COLO829 (cell line): Measurements from ENCODE around the gene TBC1D3G.
"Not testable (repeated sequence)": the region's sequence is repeated elsewhere in the genome, so short reads cannot be mapped to it uniquely, and the experiment has no call there.

Source experiments
- DNase-seq: peaks from one replicate; pipeline ENCODE4 v3.0.0; 2012; ENCODE audit warnings: low spot score

Gene TBC1D3G

GRCh38 chr17:36323584-36323983 is at the start of gene TBC1D3G:
Gene TBC1D3G, plus strand, starts transcription at chr17:36323884. Its CDS starts 1,528 bp downstream, at chr17:36325412.
- DNase-seq = not testable (repeated sequence)

- not testable (repeated sequence) for DNase-seq
These were observed 40.4 kb upstream of the TBC1D3G start for GRCh38 chr17:36283256-36283655.

DNA sequence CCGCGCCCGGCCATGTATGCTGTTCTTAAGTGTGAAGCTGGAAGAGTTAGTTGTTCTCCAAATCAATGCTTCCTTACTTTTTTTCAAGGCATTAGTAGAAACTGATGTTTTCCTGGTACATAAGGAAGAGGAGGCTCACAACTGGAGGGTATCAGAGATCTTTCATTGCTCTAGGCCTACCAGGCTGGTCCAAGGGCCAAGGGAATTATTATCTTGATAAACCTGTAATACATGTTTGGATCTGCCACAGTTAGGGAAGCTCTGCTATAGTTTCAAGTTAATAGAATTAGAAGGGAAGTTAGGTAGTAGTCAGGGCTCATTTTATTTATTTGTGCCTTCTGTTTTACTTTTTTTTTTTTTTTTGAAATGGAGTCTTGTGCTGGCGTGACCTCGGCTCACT is 39.5 kb upstream of the TBC1D3G start:
- not testable (repeated sequence) for DNase-seq

- DNase-seq = not testable (repeated sequence)
These were observed 33.6 kb upstream of the TBC1D3G start for GRCh38 chr17:36289965-36290612.

DNA sequence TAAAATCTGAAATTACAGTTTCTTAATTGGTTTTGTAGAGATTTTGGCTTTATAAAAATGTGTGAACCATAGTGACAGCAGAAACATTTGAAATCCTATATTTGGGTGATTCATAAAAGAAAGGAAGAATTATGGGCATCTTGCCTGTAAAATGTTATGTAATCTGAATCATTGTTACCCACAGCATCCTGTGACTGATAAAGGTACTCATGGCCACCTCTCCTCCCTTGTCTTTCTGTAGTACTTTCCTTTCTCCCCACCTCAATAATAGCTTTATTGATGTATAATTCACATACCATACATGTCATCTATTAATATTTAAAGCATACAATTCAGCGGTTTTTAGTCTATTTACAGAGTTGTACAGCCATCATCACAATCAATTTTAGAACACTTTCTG is 28.5 kb upstream of the TBC1D3G start:
- not testable (repeated sequence) for DNase-seq

- DNase-seq = not testable (repeated sequence)
These were observed 7.9 kb upstream of the TBC1D3G start for GRCh38 chr17:36315736-36316135.

- not testable (repeated sequence) for DNase-seq
These were observed 38.8 kb downstream of the TBC1D3G start for GRCh38 chr17:36362496-36362895.

- DNase-seq = not testable (repeated sequence)
These were observed 52.3 kb downstream of the TBC1D3G start for GRCh38 chr17:36375938-36376337.
